ENCODE results near the gene INSYN1.

DNA sequence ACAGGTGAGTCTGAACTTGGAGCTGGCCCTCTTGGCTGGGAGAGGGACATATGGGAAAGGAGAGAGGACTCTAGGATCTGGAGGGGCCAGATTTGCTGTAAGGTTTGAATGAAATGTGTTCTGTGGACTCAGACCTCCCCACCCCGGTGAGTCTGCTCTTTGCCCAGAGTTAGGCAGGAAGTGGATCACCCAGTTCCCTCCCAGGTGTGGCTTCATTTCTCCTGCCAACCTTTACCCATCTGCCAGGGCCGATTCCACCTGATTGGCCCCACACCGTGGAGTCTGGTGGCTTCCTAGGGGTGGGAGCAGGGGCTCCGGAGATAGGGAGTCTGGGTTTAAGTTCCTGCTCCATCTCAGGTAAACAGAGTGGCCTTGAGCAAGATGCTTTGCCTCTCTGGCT, 43.5 kb downstream of the INSYN1 start:
- TF ChIP-seq, protein P1, sequence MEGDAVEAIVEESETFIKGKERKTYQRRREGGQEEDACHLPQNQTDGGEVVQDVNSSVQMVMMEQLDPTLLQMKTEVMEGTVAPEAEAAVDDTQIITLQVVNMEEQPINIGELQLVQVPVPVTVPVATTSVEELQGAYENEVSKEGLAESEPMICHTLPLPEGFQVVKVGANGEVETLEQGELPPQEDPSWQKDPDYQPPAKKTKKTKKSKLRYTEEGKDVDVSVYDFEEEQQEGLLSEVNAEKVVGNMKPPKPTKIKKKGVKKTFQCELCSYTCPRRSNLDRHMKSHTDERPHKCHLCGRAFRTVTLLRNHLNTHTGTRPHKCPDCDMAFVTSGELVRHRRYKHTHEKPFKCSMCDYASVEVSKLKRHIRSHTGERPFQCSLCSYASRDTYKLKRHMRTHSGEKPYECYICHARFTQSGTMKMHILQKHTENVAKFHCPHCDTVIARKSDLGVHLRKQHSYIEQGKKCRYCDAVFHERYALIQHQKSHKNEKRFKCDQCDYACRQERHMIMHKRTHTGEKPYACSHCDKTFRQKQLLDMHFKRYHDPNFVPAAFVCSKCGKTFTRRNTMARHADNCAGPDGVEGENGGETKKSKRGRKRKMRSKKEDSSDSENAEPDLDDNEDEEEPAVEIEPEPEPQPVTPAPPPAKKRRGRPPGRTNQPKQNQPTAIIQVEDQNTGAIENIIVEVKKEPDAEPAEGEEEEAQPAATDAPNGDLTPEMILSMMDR (IDR thresholded peaks at IDR 0.05) = no peak
- TF ChIP-seq POLR2A (IDR thresholded peaks at IDR 0.05) = no peak
